MCF 10A (cell line): ENCODE measurements around the gene UGT2A2. TPM values are rescaled to one million over a fixed set of nuclear protein-coding genes. Genes with fewer than 3 reads are reported as not detected.

Experiments
- BruUV-seq: library from RNA; stranded (reverse); fragments of 400-500 nt; replicated peaks from 2 replicates; lab custom pipeline; 2021; lab: Mats Ljungman, UMichigan
- CTCF ChIA-PET: fragments of 300-600 bp; sonication (Branson Sonifier 250); formaldehyde crosslinking; extraction: SDS; loops from one replicate; lab custom pipeline; 2021; ENCODE audit warnings: antibody characterized with exemption, inconsistent platforms; lab: Yijun Ruan, JAX
- POLR2A ChIA-PET: fragments of 300-600, 350-650 bp; sonication (Branson Sonifier 250); formaldehyde crosslinking; extraction: SDS; loops from one replicate; lab custom pipeline; 2020; ENCODE audit warnings: antibody characterized with exemption, inconsistent platforms; lab: Yijun Ruan, JAX
- DNase-seq: peaks from one replicate; pipeline ENCODE4 v3.0.0-alpha.2; 2018; ENCODE audit not compliant: unreplicated experiment
- H3K27ac Mint-ChIP-seq: one replicate; pipeline ENCODE4 v1.8.0; 2022; ENCODE audit warnings: mild to moderate bottlenecking, low read depth, mixed read lengths; ENCODE audit not compliant: unreplicated experiment
- H3K27me3 Mint-ChIP-seq: one replicate; pipeline ENCODE4 v1.8.0; 2022; ENCODE audit warnings: mixed read lengths; ENCODE audit not compliant: insufficient read depth, unreplicated experiment
- H3K36me3 Mint-ChIP-seq: one replicate; pipeline ENCODE4 v1.8.0; 2022; ENCODE audit warnings: mild to moderate bottlenecking, moderate library complexity, mixed read lengths; ENCODE audit not compliant: insufficient read depth, unreplicated experiment
- H3K4me1 Mint-ChIP-seq: one replicate; pipeline ENCODE4 v1.8.0; 2022; ENCODE audit warnings: mixed read lengths; ENCODE audit not compliant: insufficient read depth, unreplicated experiment
- H3K4me3 Mint-ChIP-seq: one replicate; pipeline ENCODE4 v1.8.0; 2022; ENCODE audit warnings: mild to moderate bottlenecking, moderate library complexity, mixed read lengths; ENCODE audit not compliant: unreplicated experiment
- H3K9me3 Mint-ChIP-seq: one replicate; pipeline ENCODE4 v1.8.0; 2022; ENCODE audit warnings: mixed read lengths; ENCODE audit not compliant: unreplicated experiment
- CTCF ChIP-seq: fragments of 200-600 bp; IDR thresholded peaks from one replicate; pipeline ENCODE4 v1.8.0; 2022; ENCODE audit warnings: antibody characterized with exemption, mild to moderate bottlenecking; ENCODE audit not compliant: unreplicated experiment
- intact Hi-C: fragments of 100-400 bp; cut with micrococcal nuclease; formaldehyde crosslinking; loops from 2 replicates; pipeline ENCODE4 v1.14.1; 2022
- total RNA-seq: library from RNA; stranded (reverse); gene quantifications from 2 replicates; pipeline ENCODE4 v1.2.3, GENCODE V29; 2022

Gene UGT2A2
- total RNA-seq, 1 experiment from 2014 or later, result not detected

DNA sequence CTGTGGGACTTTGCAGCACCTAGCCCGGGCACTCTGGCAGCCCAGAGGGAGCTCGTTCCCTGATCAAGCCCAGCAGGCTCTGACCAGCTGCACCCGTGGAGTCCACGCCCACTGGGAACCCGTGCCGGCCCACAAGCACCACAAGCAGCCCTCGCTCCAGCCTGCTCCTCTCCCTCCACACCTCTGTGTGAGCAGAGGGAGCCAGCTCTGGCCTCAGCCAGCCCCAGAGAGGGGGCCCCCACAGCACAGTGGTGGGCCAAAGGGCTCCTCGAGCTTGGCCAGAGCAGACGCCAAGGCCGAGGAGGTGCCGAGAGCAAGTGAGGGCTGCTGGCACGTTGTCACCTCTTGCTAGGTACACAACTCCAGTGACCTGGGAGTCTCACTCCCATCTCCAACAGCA lies 18.7 kb upstream of the UGT2A2 start:
- Mint-ChIP-seq H3K4me1 (no peaks in the 10 kb centered on the region), H3K27ac (no peak overlapping the region), H3K27me3 (no peaks in the 10 kb centered on the region), H3K36me3 (no peaks in the 10 kb centered on the region), H3K9me3 (no peaks in the 10 kb centered on the region), H3K4me3 (no peak overlapping the region)
- no peak for DNase-seq
- intact Hi-C loops, result no loop called here
- BruUV-seq, result no TSS peak
- ChIA-PET CTCF (interaction anchor here (0.8 kb wide), 1 partner anchor 223 kb away, joined by 4 read pairs; no protein-coding TSS in a partner anchor), POLR2A (no interaction called here)
- TF ChIP-seq CTCF, result no peak

GRCh38 chr4:69656653-69657158 lies 17.3 kb upstream of the UGT2A2 start:
- H3K4me3 Mint-ChIP-seq, result no peak overlapping the region
- CTCF ChIA-PET, result interaction anchor here (1.0 kb wide), 1 partner anchor 223 kb away, joined by 3 read pairs; no protein-coding TSS in a partner anchor

GRCh38 chr4:69653147-69653546 lies 13.7 kb upstream of the UGT2A2 start, which contains the start of gene UGT2A1:
TSS of gene UGT2A1 (minus strand) at chr4:69653247. CDS start at chr4:69647644, 5,603 bp downstream.
- no peaks in the 10 kb centered on the region for H3K9me3 Mint-ChIP-seq
- H3K4me3 Mint-ChIP-seq, result no peak within 1 kb of the TSS
- intact Hi-C loops, result no loop called here
- peaks cover 11% of the 10 kb centered on the region for H3K4me1 Mint-ChIP-seq
- H3K27ac Mint-ChIP-seq, result no peak within 1 kb of the TSS
- TF ChIP-seq CTCF, result no peak
- BruUV-seq, result no TSS peak
- CTCF ChIA-PET, result no interaction called here
- DNase-seq, result no peak
- no peaks in the 10 kb centered on the region for H3K36me3 Mint-ChIP-seq
- no peaks in the 10 kb centered on the region for H3K27me3 Mint-ChIP-seq
- POLR2A ChIA-PET, result no interaction called here

More at GRCh38 chr4:69656653-69657158, 17.3 kb upstream of the UGT2A2 start:
- TF ChIP-seq CTCF, result no peak
- intact Hi-C loops, result no loop called here
- POLR2A ChIA-PET, result no interaction called here
- Mint-ChIP-seq H3K4me1 (no peaks in the 10 kb centered on the region), H3K27ac (no peak overlapping the region), H3K27me3 (no peaks in the 10 kb centered on the region), H3K36me3 (no peaks in the 10 kb centered on the region), H3K9me3 (no peaks in the 10 kb centered on the region)
- no peak for DNase-seq
- BruUV-seq, result no TSS peak

DNA sequence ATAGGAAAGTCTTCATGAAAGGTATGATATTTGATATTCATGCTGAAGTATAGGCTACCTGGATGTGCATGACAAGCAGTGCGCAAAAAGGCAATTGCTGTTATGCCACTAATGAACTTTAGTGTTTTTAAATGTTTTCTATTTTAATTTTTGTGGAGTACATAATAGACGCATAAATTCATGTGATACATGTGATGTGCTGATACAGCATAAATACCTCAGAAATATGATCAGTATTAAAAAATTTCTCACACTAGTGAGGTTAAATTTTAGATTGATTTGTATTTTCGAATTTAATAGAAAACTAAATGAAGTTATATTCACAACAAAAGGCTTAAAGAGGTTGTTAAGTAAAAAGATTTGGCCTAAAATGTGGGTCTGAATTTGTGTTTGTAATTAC lies 11.4 kb upstream of the UGT2A2 start:
- no peak for DNase-seq
- H3K9me3 Mint-ChIP-seq, result no peaks in the 10 kb centered on the region
- H3K4me3 Mint-ChIP-seq, result no peak overlapping the region
- ChIA-PET CTCF (interaction anchor here (0.7 kb wide), 1 partner anchor 9 kb away, joined by 3 read pairs; no protein-coding TSS in a partner anchor), POLR2A (no interaction called here)
- no peak for TF ChIP-seq CTCF
- H3K27me3 Mint-ChIP-seq, result no peaks in the 10 kb centered on the region
- no peaks in the 10 kb centered on the region for H3K36me3 Mint-ChIP-seq
- intact Hi-C loops, result no loop called here
- H3K27ac Mint-ChIP-seq, result no peak overlapping the region
- H3K4me1 Mint-ChIP-seq, result peaks cover 11% of the 10 kb centered on the region
- BruUV-seq, result no TSS peak
